Parathyroid adenoma (tissue), 2 donors: Measurements from ENCODE around the gene FAM219A.

Experiments used
- H2AFZ ChIP-seq: fragments of 300-600 bp; sonication (generic); one replicate; pipeline ENCODE4 v1.7.0; 2017; ENCODE audit warnings: antibody characterized with exemption, mild to moderate bottlenecking
- H3K27ac ChIP-seq: fragments of 300-600 bp; sonication (generic); one replicate; pipeline ENCODE4 v1.7.0; 2017
- H3K27me3 ChIP-seq: fragments of 300-600 bp; sonication (generic); one replicate; pipeline ENCODE4 v1.7.0; 2017; ENCODE audit warnings: low read length; ENCODE audit not compliant: control insufficient read depth, insufficient read depth
- H3K36me3 ChIP-seq: fragments of 300-600 bp; sonication (generic); one replicate; pipeline ENCODE4 v1.7.0; 2017; ENCODE audit warnings: low read length; ENCODE audit not compliant: control insufficient read depth, insufficient read depth
- H3K4me1 ChIP-seq: fragments of 300-600 bp; sonication (generic); one replicate; pipeline ENCODE4 v1.7.0; 2017; ENCODE audit warnings: control low read depth
- H3K4me2 ChIP-seq: fragments of 300-600 bp; sonication (generic); one replicate; pipeline ENCODE4 v1.7.0; 2017; ENCODE audit warnings: low read length
- H3K4me3 ChIP-seq: fragments of 300-600 bp; sonication (generic); one replicate; pipeline ENCODE4 v1.7.0; 2017; ENCODE audit warnings: low read depth, low read length
- H3K79me2 ChIP-seq: fragments of 300-600 bp; sonication (generic); one replicate; pipeline ENCODE4 v1.7.0; 2017; ENCODE audit warnings: control low read depth
- H3K9ac ChIP-seq: fragments of 300-600 bp; sonication (generic); one replicate; pipeline ENCODE4 v1.7.0; 2017; ENCODE audit warnings: mild to moderate bottlenecking
- H3K9me3 ChIP-seq: fragments of 300-600 bp; sonication (generic); one replicate; pipeline ENCODE4 v1.7.0; 2017; ENCODE audit warnings: low read length; ENCODE audit not compliant: control insufficient read depth
- TF ChIP-seq, protein P1 (sequence below): fragments of 300-600 bp; sonication (generic); IDR thresholded peaks from one replicate; pipeline ENCODE4 v1.7.0; 2017; ENCODE audit warnings: antibody characterized with exemption, mild to moderate bottlenecking
- donor health status: primary hyperparathyroidism.

Gene FAM219A

DNA sequence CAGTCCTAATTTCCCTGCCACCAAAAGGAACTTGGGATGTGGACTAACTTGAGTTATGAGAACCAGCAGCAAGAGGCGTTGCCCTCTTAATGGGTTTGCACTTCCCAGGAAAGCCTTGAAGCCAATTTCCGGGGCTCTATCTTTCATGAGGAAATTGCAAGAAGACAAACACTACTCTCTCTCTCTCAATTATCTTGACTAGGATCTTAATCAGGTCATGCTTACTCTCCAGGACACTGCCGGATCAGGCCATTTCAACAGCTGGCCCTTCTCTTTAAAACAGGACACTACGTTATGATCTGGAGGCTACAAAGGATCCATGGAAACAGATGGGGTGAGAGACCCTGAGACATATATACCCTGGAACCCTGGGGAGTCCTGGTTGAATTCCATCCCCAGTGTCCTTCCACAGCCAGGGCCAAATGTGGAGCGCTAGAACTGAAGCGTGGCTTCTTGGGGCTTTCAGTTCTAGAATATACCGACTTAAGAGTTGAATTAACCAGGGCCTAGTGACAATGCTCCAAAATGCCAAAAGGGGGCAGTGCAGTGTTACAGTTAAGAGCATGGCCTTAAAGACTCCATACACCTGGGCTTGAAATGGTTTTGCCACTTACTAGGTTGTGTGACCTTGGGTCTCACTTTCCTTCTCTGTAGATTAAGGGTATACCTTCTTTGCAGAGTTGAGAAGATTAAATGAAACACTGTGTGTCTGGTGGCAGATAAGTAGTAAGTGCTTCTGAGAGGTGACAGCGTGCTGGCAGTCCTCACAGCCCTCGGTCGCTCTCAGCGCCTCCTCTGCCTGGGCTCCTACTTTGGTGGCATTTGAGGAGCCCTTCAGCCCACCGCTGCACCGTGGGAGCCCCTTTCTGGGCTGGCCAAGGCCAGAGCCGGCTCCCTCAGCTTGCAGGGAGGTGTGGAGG is 21.1 kb downstream of the FAM219A start:
- Histone ChIP-seq H3K9ac (no peak overlapping the region), H3K4me1 (peaks cover 4% of the 10 kb centered on the region), H2AFZ (peak overlapping the region; percentile 22), H3K9me3 (no peaks in the 10 kb centered on the region), H3K4me3 (no peak overlapping the region), H3K27me3 (no peaks in the 10 kb centered on the region), H3K79me2 (no peaks in the 10 kb centered on the region), H3K27ac (no peak overlapping the region), H3K4me2 (no peak overlapping the region), H3K36me3 (no peaks in the 10 kb centered on the region)
- TF ChIP-seq, protein P1, sequence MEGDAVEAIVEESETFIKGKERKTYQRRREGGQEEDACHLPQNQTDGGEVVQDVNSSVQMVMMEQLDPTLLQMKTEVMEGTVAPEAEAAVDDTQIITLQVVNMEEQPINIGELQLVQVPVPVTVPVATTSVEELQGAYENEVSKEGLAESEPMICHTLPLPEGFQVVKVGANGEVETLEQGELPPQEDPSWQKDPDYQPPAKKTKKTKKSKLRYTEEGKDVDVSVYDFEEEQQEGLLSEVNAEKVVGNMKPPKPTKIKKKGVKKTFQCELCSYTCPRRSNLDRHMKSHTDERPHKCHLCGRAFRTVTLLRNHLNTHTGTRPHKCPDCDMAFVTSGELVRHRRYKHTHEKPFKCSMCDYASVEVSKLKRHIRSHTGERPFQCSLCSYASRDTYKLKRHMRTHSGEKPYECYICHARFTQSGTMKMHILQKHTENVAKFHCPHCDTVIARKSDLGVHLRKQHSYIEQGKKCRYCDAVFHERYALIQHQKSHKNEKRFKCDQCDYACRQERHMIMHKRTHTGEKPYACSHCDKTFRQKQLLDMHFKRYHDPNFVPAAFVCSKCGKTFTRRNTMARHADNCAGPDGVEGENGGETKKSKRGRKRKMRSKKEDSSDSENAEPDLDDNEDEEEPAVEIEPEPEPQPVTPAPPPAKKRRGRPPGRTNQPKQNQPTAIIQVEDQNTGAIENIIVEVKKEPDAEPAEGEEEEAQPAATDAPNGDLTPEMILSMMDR = peak; percentile 68

DNA sequence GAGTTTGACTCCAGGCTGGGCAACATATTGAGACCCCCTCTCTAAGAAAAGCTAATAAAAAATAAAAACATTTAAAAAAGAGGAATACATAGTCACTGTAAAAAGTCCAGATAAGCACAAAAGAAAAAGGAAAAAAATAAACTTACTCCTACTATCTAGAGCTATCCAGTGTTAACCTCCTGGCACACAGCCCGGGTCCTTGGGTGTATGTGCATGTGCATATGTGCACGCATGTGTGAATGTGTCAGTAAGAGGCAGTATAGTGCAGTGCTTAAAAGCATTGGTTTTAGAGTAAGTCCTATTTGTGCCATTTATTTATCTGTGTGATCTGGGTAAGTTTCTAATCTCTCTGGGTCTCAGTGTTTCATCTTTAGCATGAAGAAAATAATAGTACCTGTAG is 26.7 kb downstream of the FAM219A start:
- TF ChIP-seq, protein P1 = no peak
- Histone ChIP-seq H3K27ac (peak overlapping the region; percentile 56), H3K79me2 (no peaks in the 10 kb centered on the region), H3K27me3 (no peaks in the 10 kb centered on the region), H3K9me3 (no peaks in the 10 kb centered on the region), H3K36me3 (no peaks in the 10 kb centered on the region), H3K4me1 (peaks cover 31% of the 10 kb centered on the region), H3K4me3 (no peak overlapping the region), H3K9ac (no peak overlapping the region), H3K4me2 (no peak overlapping the region), H2AFZ (no peak overlapping the region)

DNA sequence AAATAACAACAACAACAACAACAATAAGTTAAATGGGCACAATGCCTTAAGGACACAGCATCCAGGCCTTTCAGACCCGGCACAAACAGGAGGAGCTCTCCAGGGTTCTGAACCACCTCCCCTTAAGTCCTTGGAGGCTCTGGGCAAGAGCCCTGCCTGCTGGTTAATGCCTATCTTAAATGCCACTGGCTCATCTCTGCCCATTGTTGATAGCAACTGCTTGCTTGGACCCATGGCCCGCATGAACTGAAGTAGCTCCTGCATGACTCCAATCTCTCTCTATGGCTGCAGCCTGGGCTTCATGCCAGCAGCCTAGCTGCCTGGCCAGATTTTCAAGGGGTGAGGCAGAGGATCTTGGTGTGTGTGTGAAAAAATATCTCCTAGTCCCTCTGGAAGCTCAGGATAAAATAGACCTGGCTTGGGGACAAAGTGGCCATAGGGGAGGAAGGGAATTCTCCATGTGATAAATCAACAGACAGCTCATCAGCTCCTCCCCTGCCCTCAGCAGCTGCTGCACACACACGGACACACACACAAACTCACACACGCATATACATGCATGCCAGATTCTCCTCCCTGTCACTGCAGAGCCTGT is 27.4 kb downstream of the FAM219A start:
- Histone ChIP-seq H3K4me1 (peaks cover 35% of the 10 kb centered on the region), H3K4me2 (no peak overlapping the region), H3K36me3 (no peaks in the 10 kb centered on the region), H2AFZ (no peak overlapping the region), H3K27me3 (no peaks in the 10 kb centered on the region), H3K4me3 (no peak overlapping the region), H3K27ac (peak overlapping the region; percentile 72), H3K9ac (no peak overlapping the region), H3K79me2 (no peaks in the 10 kb centered on the region), H3K9me3 (no peaks in the 10 kb centered on the region)
- TF ChIP-seq, protein P1 = no peak

DNA sequence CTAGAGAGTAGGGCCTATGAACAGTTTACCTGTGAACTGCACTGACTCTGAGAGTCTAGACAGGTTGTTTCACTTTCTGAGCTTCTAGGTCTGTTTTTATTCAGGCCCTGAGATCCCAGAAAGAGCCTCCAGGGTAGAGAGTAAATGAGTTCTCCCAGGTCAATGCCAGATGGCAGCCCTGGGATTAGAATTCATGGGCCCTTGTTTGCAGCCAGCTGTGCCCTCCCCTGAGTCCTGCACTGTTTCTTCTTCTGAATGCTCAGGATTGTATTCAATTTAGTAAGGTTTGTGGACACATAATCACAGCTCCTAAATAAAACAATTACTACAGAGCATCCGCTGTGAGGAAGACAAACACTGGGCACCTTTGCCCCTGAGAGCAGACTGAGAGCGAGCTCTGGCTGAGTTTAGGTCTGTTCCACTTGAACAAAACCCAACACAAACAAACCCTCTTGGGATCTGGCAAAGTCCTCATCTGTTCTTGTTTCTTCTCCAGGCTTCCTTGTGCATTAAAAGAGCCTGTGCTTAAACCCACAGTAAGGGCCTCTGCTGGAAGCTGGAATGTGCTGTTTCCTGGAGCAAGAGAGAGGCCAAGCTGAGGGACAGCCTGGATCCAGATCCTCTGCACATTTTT is 29.9 kb downstream of the FAM219A start:
- Histone ChIP-seq H3K4me3 (no peak overlapping the region), H3K27ac (peak overlapping the region; percentile 59), H3K79me2 (no peaks in the 10 kb centered on the region), H3K4me1 (peaks cover 40% of the 10 kb centered on the region), H3K27me3 (no peaks in the 10 kb centered on the region), H3K4me2 (no peak overlapping the region), H2AFZ (no peak overlapping the region), H3K36me3 (no peaks in the 10 kb centered on the region), H3K9me3 (no peaks in the 10 kb centered on the region), H3K9ac (no peak overlapping the region)
- TF ChIP-seq, protein P1 = no peak
